RWPE2 (cell line): ENCODE measurements around the gene ITGB6.

ENCODE experiments used
- ATAC-seq: fragments of 200-7000 bp; cut with Tn5 transposase; 3 replicates; pipeline ENCODE4 v1.9.1; 2021; ENCODE audit warnings: low read depth
- DNase-seq: peaks from one replicate; pipeline ENCODE4 v3.0.0-alpha.2; 2020; ENCODE audit warnings: low spot score
- H3K27ac ChIP-seq: fragments of 450-650 bp; 2 replicates; pipeline ENCODE4 v1.5.1; 2017; ENCODE audit warnings: mild to moderate bottlenecking; ENCODE audit not compliant: poor library complexity, severe bottlenecking
- H3K27me3 ChIP-seq: fragments of 250-450 bp; sonication (Bioruptor Pico); 2 replicates; pipeline ENCODE4 v1.5.1; 2021; ENCODE audit warnings: mild to moderate bottlenecking, moderate library complexity; ENCODE audit not compliant: insufficient read depth, poor library complexity, severe bottlenecking
- H3K36me3 ChIP-seq: fragments of 250-450 bp; sonication (Bioruptor Pico); 2 replicates; pipeline ENCODE4 v1.5.1; 2020; ENCODE audit warnings: low read depth, mild to moderate bottlenecking, moderate library complexity
- H3K4me1 ChIP-seq: fragments of 250-450 bp; sonication (Bioruptor Pico); 2 replicates; pipeline ENCODE4 v1.5.1; 2021; ENCODE audit warnings: mild to moderate bottlenecking, moderate library complexity; ENCODE audit not compliant: insufficient read depth, poor library complexity, severe bottlenecking
- H3K4me3 ChIP-seq: fragments of 250-450 bp; sonication (Bioruptor Pico); 2 replicates; pipeline ENCODE4 v1.5.1; 2021; ENCODE audit warnings: mild to moderate bottlenecking, moderate library complexity; ENCODE audit not compliant: severe bottlenecking
- H3K9me3 ChIP-seq: fragments of 250-450 bp; sonication (Bioruptor Pico); 2 replicates; pipeline ENCODE4 v1.5.1; 2021; ENCODE audit warnings: mild to moderate bottlenecking, moderate library complexity; ENCODE audit not compliant: severe bottlenecking
- CTCF ChIP-seq: fragments of 450-650 bp; IDR thresholded peaks from one replicate; pipeline ENCODE4 v1.5.1; 2017; ENCODE audit warnings: mild to moderate bottlenecking, moderate library complexity; ENCODE audit not compliant: poor library complexity, severe bottlenecking

ITGB6 gene

GRCh38 chr2:160208655-160209515 lies 8.8 kb upstream of the ITGB6 start:
- no peak for TF ChIP-seq CTCF
- DNase-seq (no peak), ATAC-seq (no peak)
- no peaks in the 10 kb centered on the region for H3K36me3 ChIP-seq
- no peaks in the 10 kb centered on the region for H3K27me3 ChIP-seq
- peaks cover 50% of the 10 kb centered on the region for H3K4me1 ChIP-seq
- peak overlapping the region; percentile 98 for H3K27ac ChIP-seq
- H3K4me3 ChIP-seq, result no peak overlapping the region
- H3K9me3 ChIP-seq, result no peaks in the 10 kb centered on the region

GRCh38 chr2:160207804-160208654 lies 8.0 kb upstream of the ITGB6 start:
- ATAC-seq, result peak; percentile 80
- peak overlapping the region; percentile 98 for H3K27ac ChIP-seq
- H3K9me3 ChIP-seq, result no peaks in the 10 kb centered on the region
- TF ChIP-seq CTCF, result no peak
- H3K36me3 ChIP-seq, result no peaks in the 10 kb centered on the region
- H3K27me3 ChIP-seq, result no peaks in the 10 kb centered on the region
- H3K4me1 ChIP-seq, result peaks cover 49% of the 10 kb centered on the region
- no peak overlapping the region for H3K4me3 ChIP-seq
- DNase-seq, result peak; percentile 96

DNA sequence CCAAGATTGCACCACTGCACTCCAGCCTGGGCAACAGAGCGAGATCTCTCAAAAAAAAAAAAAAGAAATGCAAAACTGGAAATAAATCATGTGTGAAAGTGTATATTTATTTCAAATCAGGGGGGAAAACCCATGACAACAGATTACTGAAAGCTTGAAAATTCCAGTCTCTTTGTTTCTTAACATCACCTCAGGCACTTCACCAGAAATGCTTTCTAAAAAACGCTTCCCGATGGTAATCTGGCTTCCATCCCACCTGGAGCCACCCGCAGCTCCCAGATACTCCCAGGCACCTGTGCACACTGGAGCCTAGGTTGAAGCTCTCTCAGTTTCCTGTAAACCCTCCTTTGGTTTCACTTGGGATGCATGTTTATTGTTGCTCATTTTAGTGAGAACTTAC lies 7.2 kb upstream of the ITGB6 start:
- Histone ChIP-seq H3K4me1 (peaks cover 49% of the 10 kb centered on the region), H3K9me3 (no peaks in the 10 kb centered on the region), H3K36me3 (no peaks in the 10 kb centered on the region), H3K4me3 (no peak overlapping the region), H3K27ac (peak overlapping the region; percentile 98), H3K27me3 (no peaks in the 10 kb centered on the region)
- no peak for ATAC-seq
- TF ChIP-seq CTCF, result no peak
- DNase-seq, result no peak

DNA sequence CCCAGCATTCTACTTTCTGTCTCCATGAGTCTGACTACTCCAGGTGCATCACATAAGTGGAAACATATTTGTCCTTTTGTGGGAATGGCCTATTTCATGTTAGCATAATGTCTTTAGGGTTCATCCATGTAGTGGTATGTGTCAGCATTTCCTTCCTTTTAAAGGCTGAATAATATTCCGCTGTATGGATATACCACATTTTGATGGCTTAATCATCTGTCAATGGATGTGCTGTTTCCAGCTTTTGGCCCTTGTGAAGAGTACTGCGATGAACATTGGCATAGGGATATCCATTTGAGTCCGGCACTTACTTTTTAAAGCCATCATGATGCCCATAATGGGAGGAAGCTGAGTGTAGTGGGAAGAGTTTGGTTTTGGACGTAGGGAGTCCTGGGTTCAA lies 6.4 kb upstream of the ITGB6 start:
- DNase-seq, result no peak
- ATAC-seq, result no peak

More for the DNA sequence above, 6.4 kb upstream of the ITGB6 start:
- H3K36me3 ChIP-seq, result no peaks in the 10 kb centered on the region
- H3K4me3 ChIP-seq, result no peak overlapping the region
- peaks cover 49% of the 10 kb centered on the region for H3K4me1 ChIP-seq
- TF ChIP-seq CTCF, result no peak
- no peaks in the 10 kb centered on the region for H3K27me3 ChIP-seq
- H3K27ac ChIP-seq, result peak overlapping the region; percentile 98
- no peaks in the 10 kb centered on the region for H3K9me3 ChIP-seq
